OCI-LY7 (cell line): Measurements from ENCODE around the gene EYS.

ENCODE experiments used
- EZH2phosphoT487 ChIP-seq: fragments of 200-600 bp; sonication (generic); IDR thresholded peaks from 2 replicates; pipeline ENCODE4 v1.6.1; 2018; ENCODE audit warnings: low read depth, borderline replicate concordance, mild to moderate bottlenecking, mixed run types, antibody characterized with exemption, low read length, moderate library complexity, mixed read lengths
- TF ChIP-seq, protein P1 (sequence below): fragments of 200-600 bp; sonication (generic); conservative IDR thresholded peaks from 2 replicates; pipeline ENCODE4 v1.5.1; 2014; ENCODE audit warnings: mild to moderate bottlenecking, antibody characterized with exemption, low read length, moderate library complexity, mixed read lengths

DNA sequence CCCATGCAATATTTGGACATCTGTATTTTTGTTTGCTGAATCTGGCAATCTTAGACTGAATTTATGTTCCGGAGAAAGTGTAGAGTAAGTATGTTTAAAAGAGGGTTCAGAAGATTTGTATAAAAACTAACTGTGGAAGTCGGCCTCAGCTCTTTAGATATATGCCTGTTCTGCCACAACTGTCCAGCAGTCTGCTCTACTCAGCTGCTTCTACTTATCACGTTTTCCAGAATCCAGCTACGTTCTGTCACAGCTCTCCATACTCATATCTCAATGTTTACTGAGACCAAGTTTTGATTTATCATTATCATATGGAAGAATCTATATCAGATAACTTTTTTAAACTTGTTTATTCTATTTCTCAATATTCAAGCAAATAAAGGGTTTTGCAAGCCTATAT, 721.3 kb downstream of the EYS start:
- TF ChIP-seq EZH2phosphoT487: no peak
- TF ChIP-seq, protein P1, sequence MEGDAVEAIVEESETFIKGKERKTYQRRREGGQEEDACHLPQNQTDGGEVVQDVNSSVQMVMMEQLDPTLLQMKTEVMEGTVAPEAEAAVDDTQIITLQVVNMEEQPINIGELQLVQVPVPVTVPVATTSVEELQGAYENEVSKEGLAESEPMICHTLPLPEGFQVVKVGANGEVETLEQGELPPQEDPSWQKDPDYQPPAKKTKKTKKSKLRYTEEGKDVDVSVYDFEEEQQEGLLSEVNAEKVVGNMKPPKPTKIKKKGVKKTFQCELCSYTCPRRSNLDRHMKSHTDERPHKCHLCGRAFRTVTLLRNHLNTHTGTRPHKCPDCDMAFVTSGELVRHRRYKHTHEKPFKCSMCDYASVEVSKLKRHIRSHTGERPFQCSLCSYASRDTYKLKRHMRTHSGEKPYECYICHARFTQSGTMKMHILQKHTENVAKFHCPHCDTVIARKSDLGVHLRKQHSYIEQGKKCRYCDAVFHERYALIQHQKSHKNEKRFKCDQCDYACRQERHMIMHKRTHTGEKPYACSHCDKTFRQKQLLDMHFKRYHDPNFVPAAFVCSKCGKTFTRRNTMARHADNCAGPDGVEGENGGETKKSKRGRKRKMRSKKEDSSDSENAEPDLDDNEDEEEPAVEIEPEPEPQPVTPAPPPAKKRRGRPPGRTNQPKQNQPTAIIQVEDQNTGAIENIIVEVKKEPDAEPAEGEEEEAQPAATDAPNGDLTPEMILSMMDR: no peak
